Transverse colon (tissue), 4 donors: ENCODE data around the gene HDAC9.

ENCODE experiments used
- POLR2A ChIP-seq: fragments of 450-650 bp; IDR thresholded peaks from one replicate; pipeline ENCODE4 v1.6.1; 2016; ENCODE audit warnings: antibody characterized with exemption, mild to moderate bottlenecking, moderate library complexity
- POLR2AphosphoS5 ChIP-seq, 3 donors: sonication (generic); formaldehyde crosslinking; IDR thresholded peaks; one replicate each; pipeline ENCODE4 v1.6.1; 2016; ENCODE audit warnings: antibody characterized with exemption in 3 of 3
- TF ChIP-seq, protein P1 (sequence below), 5 experiments: fragments of 200-600 bp in 3 of 5; fragments of 450-650 bp in 2 of 5; sonication (generic) in 3 of 5; IDR thresholded peaks; 1 replicate in 2 of 5; 2 replicates in 3 of 5; pipeline ENCODE4 v1.5.1; 2016 to 2017; ENCODE audit warnings: antibody characterized with exemption in 5 of 5, inconsistent platforms in 3 of 5, mild to moderate bottlenecking in 2 of 5, moderate library complexity in 1 of 5

DNA sequence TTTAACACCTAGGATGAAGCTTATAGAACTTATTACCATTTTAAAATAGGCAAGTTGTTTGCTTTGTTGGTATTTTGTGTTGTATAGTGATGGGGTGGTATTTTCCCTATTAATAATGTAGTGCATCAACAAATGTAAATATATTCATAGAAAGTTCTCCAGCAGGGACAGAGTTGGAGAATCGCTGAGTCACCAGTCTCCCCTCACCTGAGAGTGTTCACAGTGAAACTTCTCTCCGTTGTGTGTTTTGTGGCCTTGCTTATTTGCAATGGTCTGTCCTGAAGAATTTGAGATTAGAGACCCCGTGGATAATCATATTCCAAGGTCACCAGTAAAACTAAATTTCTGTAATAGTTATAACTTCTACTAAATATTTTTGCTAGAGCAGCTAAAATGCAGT is 51.0 kb downstream of the HDAC9 start:
- TF ChIP-seq, protein P1, sequence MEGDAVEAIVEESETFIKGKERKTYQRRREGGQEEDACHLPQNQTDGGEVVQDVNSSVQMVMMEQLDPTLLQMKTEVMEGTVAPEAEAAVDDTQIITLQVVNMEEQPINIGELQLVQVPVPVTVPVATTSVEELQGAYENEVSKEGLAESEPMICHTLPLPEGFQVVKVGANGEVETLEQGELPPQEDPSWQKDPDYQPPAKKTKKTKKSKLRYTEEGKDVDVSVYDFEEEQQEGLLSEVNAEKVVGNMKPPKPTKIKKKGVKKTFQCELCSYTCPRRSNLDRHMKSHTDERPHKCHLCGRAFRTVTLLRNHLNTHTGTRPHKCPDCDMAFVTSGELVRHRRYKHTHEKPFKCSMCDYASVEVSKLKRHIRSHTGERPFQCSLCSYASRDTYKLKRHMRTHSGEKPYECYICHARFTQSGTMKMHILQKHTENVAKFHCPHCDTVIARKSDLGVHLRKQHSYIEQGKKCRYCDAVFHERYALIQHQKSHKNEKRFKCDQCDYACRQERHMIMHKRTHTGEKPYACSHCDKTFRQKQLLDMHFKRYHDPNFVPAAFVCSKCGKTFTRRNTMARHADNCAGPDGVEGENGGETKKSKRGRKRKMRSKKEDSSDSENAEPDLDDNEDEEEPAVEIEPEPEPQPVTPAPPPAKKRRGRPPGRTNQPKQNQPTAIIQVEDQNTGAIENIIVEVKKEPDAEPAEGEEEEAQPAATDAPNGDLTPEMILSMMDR (IDR thresholded peaks at IDR 0.05) = no peak
- TF ChIP-seq POLR2A (no peak), POLR2AphosphoS5 (IDR thresholded peaks at IDR 0.05) (no peak)
